AG08396 (cell line): ENCODE measurements around the gene TP73.

ENCODE experiments used
- DNase-seq: peaks from one replicate; pipeline ENCODE4 v3.0.0; 2012; ENCODE audit warnings: low spot score, mixed read lengths

The TP73 gene

GRCh38 chr1:3651930-3652547, at the start of gene TP73:
TP73 (plus strand) TSS chr1:3652516; CDS start chr1:3682366, 29,850 bp downstream.
- DNase-seq: peak; percentile 30

GRCh38 chr1:3603156-3603555, 49.2 kb upstream of the TP73 start:
- DNase-seq: no peak

DNA sequence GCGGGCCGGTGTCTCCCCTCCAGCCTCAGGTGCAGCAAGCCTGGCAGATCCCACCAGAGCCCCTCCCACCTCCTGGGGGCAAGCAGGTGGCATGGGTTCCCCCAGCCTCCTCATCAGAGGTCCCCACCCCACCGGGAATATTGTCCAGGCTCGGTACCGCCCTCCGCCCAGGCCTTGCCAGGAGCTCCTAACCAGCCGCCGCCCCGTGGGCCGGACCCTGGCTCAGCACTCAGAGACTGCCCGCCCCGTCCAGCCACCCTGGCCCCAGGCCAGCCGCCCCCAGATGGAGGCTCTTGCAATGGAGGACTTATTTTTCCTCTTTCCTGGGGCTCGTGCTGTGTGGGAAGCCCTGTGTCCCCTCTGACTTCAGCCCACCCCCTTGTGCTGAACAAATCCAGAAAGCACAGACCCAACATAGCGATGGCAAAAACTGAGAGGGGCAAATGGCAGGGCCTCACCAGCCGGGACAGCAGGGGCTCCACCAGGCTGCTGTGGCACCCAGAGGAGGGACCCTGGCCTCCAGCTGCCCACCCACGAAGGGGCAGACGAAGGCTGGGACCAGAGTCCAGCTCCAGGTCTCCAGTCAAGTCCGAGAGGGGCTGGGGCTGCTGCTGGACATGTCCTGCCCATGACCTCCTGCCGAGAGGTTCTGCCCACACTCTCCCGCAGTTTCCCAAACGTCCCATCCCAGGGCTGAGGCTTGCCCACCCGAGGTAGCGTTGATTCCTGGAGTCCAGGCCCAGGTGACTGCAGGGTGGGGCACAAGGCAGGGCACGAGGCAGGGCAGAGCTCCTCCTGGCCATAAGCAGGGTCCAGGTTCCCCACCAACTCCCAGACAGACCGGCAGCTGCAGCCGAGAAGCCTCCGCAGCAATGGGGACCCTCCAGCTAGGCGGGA, 48.5 kb upstream of the TP73 start:
- DNase-seq: no peak

GRCh38 chr1:3604468-3604974, 47.8 kb upstream of the TP73 start:
- DNase-seq: no peak

DNA sequence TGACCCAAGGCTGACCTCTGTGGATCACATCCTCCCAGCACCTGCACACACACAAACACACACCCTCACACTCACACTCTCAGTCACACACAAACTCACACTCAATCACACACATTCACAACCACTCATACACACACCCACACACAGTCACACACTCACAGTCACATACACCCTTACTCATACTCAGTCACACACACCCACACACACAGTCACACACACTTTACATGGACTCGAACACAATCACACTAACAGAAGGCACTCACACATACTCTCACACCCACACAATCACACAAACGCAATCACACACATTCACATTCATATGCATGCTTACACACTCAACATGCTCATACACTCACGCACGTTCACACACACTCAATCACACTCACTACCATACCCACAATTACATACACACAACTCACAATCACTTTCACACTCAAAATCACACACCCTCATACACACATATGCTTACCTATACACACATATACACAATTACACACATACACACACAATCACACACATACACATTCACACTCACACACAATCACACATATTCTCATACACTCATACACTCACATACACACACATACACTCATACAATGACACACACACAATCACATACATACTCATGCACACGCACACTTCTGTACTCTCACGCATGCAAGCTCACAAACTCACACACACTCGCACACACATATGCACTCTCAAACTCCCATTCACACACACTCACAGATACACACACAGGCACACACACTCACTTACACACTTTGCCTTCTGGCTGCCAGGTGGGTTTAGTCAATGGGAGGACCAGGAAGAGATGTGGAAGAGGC, 47.1 kb upstream of the TP73 start:
- DNase-seq: no peak

DNA sequence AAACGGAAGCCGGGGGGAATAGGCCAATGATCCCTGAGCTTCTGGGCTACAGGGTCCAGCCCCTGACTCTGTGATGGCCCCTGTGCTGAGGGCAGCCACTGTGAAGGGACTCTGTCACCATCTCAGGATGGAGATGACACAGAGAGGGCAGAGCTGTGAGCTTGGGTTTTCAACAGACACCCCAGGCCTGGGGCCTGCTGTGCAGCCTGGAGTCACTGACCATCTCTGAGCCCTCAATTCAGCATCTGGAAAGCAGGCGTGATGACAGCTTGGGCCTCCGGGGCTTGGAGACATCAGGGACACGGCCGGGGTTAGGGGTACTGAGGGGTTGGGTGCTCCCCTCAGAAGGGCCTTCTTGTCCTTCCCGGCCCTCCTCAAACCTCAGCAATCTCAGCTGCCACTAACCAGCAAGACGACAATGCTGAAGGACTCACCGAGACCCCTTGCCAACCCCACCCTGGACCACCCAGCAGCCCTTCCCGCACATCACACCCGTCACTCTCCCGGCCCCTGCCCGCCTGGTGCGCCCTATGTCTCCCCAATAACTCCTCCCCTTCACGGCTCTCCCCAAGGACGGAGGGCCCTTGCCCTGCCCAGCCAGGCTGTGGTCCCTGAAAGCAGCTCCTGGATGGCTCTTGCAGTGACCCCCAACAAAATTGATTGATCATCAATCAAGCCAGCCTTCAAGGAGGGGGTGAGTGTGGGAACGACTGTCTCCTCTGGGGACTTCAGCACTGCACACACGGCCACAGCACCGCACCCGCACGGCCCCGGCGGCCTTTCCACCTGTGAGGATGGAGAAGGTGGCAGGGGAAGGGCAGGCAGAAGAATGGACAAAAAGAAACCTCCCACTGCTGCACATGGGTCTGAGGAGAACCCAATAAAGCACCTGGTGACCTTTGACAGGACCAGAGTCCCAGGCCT, 45.3 kb upstream of the TP73 start:
- DNase-seq: no peak

GRCh38 chr1:3607703-3608065, 44.6 kb upstream of the TP73 start:
- no peak for DNase-seq

DNA sequence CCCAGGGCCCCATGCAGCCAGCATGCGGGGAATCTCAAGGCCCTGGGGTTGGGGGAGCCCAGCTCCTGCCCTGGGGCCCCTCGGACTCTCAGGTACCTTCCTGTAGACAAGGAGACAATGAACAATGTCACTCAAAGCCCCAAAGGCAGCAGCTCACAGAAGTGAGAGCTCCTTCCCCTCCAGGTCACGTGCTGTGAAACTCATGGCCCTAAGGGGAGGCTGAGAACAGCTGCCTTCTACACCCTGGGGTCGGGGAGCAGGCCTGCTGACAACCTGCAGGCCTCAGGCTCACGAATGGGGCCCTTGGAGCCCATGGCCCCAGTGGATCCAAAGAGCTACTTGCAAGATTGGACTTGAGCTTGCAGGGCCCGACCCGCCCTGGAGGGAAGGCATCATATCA, 44.2 kb upstream of the TP73 start:
- no peak for DNase-seq

- DNase-seq: no peak
Measured at GRCh38 chr1:3609016-3609768, 43.1 kb upstream of the TP73 start.

GRCh38 chr1:3609769-3610526, 42.4 kb upstream of the TP73 start:
- DNase-seq: no peak

DNA sequence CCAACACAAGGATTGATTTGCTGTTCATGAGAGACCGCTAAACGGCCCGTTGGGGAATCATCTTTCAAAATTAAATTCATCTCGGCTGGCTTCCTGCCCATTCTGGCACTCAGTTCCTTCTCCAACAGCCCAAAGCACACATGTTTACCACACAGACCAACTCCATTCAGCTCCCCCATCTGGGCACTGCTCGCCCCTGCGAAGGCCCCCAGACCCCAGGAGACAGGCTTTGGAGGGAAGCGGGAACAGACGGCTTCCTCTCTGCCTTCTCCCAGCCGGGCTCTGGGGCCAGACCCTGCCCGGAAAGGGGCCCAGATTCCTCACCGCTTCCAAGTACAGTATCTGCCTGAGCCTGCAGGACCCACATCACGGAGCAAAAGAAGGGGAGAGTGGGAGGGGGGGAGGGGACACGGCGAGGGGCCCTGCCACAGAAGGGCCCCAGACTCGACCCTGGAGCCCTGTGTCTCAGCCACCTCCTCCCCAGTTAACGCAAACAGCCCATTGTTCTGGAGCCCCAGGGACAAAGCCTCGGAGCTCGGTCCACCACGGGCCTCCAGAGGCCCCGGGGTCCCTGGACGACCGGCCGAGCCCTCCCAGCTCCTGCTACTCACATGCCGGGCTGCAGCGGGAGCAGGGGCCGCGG, 41.7 kb upstream of the TP73 start:
- no peak for DNase-seq

DNA sequence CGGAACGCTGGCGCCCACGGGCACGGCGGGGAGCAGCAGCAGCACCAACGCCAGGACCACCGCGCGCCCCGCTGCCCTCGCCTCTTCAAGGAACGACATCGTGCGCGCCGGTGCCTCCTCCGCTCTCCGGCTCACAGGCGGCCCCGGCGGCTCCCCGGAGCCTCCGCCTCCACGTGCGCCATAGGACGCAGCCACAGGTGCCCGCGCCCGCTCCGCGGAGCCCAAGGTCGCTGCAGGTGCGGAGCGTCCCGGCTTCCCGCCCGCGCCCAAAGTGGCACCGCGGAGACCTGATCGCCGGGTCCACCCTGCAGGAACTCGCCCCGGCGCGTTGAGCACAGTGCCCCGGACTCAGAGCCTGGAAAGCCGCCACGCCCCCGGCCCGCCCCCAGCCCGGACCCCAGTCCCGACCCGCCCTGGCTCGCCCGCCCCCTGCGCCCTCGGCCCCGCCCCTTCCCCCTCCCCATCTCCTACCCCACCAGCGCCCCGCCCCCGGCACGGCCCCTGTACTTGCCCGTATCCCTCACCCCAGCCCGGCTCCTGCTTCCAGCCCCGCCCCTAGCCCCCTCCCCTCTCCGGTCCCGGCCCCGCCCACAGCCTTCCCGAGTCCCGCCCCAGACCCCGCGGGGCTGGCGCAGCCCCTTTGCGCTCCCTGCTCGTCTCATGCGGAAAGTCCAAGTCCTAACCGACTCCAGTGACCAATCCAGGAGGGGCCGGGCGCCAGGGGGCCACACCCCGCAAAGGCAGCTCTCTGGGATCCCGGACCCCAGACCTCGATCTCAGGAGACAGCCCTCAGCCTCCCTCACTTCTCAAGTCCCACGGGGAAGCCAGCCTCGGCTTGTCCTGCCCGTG, 40.9 kb upstream of the TP73 start, which contains the start of gene MEGF6:
Gene MEGF6, minus strand, starts transcription at position 339 of the 850 bp plus-strand sequence. Its CDS starts 240 bp downstream, at position 99.
- peak; percentile 78 for DNase-seq

DNA sequence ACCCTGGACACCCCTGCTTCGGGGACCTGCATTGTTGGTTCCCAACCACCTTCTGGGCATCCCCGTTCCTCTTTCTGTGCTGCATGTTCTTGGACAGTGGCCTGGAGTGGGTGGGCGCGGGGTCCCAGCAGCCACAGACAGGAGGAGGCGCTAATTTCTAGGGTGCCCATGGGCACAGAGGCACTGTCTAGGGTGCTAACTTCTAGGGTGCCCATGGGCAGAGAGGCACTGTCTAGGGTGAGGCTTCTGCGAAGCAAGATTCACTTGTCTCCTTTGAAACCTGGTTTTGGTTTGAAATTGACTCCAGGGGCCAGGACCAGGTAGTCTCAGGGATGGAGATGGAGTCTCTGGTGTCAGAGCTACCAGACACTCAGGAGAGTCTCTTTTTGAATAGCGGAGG, 40.2 kb upstream of the TP73 start:
- no peak for DNase-seq

GRCh38 chr1:3614755-3615742, 37.3 kb upstream of the TP73 start:
- DNase-seq: peak; percentile 71

- no peak for DNase-seq
Measured at GRCh38 chr1:3616861-3617260, 35.5 kb upstream of the TP73 start.

DNA sequence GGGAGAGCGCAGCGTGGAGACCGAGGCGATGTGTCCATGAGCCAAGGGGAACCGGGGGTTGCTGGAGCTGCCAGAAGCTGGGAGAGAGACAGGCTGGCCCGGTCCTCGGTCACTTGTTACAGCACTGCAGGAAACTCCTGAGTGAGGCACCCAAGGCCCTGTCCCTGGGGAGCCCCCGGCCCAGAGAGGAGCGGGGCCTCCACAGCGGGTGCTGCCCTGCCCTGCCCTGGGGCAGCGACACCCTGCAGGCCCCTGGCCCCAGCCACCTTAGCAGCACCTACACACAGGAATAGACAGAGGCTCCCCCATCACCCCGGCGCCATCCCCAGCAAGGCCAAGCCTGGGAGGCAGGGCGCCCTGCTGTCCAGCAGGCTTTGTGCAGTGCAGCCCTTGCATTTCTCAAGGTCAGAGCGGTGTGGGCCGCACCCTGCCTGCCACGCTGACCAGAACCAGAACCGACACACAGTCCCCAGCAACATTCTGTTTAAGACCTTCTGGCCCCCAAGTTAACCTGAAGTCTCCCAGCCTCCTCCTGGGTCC, 34.4 kb upstream of the TP73 start:
- DNase-seq: no peak

GRCh38 chr1:3618531-3618880, 33.8 kb upstream of the TP73 start:
- no peak for DNase-seq
